ENCODE data around the gene NRG3.
A peak's percentile ranks its signal among the peaks of the same experiment; 100 is the strongest.
"Not testable (repeated sequence)": the region's sequence is repeated elsewhere in the genome, so short reads cannot be mapped to it uniquely, and the experiment has no call there.

The NRG3 gene

DNA sequence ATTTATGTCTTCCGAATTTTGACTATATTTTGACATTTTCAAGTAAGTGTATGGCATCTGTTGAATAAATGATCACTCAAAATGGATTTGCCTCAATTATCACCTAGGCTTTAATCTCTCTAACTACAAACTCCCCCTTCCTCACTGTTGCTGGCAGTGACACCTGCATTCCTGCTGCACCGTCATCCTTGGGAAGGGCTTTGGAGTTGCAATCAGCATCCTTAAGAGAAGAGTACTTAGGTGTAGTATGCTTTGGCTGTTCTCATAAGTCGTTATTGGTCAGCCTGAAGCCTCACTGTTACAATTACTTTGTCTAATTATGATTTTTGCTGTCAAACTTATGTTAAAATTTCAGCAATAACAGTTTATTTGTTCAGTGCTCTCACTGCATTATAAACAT lies 415.0 kb downstream of the NRG3 start:
- DNase-seq = no peak

DNA sequence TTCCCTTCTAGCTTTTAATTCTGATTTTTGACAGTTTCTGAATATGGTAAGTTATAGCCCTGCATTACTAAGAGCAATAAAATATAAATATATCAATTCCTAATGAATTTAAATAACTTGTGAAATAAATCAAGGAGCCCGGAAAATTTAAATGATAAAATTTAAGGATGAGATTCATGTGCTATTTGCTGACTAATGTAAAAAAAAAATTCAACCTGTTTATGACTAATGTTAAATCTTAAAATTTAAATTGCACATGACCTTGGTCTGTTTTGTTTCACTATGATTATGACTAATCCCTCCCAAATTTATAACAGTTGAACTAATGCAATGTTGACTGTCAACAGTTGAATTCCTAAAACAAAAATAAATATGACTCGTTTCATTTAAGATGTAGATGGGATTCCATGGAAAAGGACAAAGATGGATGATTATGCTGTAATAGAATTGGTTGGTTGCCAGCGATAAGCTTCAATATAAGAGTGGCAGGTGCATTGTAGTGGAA lies 419.9 kb downstream of the NRG3 start:
- DNase-seq = no peak

DNA sequence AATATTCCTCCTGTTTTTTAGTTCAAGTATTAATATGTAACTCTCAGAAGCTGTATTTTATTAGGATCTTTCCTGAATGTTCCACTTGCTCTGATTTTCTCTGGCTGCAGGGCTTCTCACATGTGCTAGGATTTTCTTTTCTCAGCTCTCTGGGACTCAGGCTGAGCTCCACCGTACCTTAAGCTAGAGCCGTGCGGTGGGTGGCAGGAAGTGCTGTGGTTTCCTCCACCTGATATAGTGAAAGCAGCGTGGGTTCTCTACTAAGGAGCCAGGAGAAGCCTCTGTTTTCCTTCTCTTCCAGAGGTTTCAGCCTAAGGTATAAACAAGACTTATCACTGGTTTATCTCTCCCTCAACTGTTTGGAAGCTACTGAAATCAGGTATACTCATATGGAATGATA lies 433.6 kb downstream of the NRG3 start:
- no peak for DNase-seq

DNA sequence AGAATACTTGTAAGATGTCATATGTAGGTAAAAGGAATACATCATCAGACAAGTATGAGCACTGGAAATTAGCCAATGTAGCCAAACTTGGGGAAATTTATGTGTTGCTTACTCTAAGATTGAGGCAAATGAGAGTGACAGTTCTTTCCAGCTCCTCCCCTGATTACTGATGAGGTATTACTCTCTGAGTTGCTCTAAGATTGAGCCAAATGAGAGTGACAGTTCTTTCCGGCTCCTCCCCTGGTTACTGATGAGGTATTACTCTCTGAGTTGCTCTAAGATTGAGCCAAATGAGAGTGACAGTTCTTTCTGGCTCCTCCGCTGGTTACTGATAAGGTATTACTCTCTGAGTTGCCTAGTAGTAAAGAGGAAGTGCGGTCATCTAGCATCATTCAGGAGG lies 435.8 kb downstream of the NRG3 start:
- DNase-seq = peak; percentile 1

DNA sequence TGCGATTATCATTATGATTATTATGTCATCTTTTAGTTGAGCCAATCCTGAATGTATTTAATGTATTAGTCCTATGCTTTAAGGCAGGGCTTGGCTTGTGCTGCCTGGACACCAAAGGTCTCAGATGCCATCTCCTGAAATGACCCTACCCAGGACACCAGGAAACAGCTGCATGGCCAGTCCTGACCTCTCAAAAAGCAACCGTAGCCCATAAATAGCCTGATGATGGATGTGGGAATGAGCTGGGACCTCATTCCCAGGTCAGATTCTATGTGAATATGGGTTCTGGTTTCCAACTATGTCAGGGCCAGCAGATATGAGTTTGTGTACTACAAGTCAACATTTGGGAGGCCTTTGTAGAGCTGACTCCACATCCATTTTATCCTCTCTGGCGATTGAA lies 438.4 kb downstream of the NRG3 start:
- no peak for DNase-seq

DNA sequence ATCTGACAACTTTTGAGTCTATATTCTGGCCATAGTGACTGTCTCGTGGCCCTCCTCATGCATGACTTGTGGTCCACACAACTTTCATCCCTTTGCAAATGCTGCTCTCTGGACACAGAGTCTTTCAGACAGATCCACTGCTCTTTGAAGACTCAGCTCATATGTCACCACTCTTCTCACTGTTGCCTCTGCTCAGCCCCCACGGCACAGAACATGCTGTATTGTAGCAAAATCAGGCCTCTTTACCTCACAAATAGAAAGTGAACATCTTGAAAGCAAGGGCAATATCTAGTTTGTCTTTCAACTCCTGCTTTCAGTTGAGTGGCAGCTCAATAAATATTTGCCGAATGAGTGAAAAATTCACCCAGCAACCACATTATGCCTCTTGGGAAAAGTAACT lies 443.5 kb downstream of the NRG3 start:
- DNase-seq = no peak

DNA sequence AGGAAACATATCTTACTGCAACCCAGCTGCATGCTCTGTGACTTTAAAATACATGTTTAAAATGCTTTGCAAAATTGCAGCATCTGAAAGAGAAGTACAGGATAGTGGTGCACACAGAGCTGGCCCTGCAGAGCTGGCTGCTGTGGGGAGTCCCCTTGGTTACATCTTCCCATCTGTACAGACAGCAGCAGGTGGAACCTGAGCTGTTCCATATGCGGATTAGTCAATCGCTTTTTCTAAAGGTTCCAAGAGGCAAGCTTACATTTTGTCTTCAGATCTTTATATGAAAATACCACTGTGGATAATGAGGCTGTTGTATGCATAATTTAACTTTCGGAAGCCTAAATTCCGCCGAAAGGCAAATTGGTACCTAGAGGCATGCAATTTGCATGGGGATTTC lies 444.1 kb downstream of the NRG3 start:
- DNase-seq = no peak

DNA sequence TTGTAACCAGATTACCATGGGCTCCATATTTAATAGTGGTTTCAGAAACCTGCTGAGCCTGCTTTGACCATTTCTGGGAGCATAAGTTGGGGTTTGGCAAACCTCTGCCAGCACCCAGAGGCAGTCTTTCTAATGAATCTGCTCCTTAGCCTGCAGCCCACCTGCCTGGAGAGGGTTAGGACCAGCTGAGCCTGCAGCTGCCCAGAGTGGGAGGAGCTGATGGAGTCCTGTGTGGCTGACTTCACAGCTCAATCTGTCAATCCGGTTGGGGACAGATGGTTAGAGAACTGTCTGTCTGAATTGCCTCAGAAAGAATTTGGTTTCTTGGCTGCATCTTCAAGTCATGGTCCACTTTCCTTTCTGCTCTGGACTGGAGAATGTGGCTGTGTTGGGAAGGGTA lies 444.6 kb downstream of the NRG3 start:
- no peak for DNase-seq

DNA sequence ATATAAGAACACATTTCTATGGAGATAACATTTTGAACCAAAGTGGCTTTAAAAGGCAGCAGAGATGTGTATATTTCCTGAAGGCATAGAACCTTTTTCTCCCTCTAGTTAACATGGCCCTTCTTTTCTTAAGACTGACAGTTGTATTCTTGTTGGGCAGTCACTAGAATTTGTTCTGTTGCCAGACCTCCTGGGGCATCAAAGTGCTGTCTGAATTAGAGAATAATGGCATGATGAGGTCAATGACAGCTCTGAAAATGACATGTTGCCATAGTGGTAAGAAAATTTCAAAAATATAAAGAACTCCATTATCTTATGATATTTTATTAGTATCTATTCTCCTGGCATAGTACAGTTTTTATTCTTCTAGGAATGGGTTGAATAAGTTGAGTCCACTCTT lies 446.7 kb downstream of the NRG3 start:
- no peak for DNase-seq

DNA sequence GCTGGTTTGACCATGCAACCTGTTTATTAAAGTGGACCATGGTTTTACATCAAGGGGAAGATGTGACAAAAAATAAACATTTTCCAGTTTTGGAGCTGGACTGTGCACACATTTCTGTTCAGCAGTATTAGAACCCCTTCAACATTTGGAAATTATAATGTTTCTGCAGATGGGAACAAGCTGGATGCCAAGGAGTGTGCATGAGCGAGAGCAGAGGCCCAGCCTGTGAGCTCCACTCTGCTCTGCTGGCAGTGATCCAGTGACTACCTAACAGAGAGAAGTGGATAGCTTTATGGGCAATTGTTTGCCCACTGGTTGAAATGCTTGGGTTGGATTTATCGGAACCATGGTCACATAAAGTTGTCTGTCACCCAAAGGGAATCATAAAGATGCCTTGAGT lies 456.7 kb downstream of the NRG3 start:
- no peak for DNase-seq

DNA sequence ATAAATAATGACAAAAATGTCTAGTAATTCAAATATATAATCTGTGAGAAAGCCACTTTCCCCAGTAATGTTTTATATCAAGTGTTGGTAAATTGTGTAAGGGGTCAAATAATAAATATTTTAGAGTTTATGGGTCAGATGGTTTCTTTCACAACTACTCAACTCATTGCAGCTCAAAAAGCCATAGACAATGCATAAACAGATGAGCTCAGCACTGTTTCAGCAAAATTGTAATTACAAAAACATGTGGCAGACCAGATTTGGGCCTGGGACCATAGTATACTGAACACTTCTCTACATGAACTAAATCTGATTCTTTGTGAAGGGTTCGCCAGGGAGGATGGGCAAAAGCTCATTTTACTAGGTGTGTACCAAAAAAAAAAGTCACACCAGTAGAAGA lies 460.8 kb downstream of the NRG3 start:
- no peak for DNase-seq

DNA sequence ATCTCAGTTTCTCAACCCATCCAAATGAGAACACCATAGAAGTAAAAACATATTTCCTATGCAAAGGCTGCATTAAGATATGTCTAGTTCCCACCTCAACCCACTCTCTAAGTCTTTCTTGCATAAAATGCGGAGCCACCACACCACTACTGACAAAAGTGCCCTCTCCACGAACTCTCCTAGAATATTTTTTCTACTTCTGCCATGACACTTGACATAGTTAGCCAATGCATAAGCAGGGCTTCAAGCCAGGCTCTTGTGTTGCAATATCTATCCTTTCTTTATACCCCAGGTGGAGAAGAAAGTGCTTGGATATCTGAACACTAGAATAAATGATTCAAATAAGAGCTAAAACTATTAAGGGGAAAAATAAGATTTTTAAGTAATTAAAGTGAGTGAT lies 465.2 kb downstream of the NRG3 start:
- no peak for DNase-seq

DNA sequence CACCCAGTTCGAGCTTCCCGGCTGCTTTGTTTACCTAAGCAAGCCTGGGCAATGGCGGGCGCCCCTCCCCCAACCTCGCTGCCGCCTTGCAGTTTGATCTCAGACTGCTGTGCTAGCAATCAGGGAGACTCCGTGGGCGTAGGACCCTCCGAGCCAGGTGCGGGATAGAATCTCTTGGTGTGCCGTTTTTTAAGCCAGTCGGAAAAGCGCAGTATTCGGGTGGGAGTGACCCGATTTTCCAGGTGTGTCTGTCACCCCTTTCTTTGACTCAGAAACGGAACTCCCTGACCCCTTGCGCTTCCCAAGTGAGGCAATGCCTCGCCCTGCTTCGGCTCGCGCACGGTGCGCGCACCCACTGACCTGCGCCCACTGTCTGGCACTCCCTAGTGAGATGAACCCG lies 474.6 kb downstream of the NRG3 start:
- DNase-seq = not testable (repeated sequence)

DNA sequence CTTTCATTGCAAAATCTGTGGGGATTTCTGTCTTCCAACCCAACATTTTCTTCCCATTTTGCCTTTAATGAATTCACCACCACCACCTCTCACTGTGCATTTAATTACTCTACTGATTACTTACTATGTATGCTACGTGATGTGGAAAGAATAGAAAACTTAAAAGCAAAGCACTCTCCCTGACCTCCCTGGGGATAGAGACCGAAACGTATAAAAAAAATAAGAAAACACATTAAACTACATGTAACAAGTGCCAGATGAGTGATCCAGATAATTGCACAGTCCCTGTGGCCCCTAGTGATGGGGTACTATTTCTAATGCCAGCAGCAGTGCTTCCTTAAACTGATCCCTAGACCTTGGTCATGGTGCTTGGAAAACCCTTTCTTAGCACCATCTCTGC lies 478.4 kb downstream of the NRG3 start:
- DNase-seq = no peak

DNA sequence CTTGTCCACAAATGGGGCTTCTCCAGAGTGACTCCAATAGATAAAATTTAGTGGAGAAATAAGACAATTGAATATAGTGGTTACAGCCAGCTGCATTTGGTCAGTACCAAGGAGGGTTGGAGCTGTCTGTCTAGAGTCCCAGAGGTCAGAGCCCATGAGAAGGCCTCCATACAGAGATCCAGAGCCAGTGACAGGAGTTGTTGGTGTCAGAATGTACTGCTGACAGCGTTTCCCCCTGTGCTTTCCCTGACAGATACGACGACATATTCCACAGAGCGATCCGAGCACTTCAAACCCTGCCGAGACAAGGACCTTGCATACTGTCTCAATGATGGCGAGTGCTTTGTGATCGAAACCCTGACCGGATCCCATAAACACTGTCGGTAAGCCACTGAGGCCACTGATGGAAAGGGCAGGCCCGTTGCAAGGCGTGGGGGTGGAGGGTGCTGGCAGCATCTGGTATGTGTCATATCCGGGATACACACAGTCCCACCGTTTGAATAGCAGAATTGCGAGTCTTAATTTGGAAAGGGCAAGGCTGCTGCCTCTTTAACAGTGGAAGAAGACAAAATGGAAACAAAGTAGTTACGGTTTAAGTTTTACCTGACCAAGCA lies 483.6 kb downstream of the NRG3 start:
- DNase-seq = peak; percentile 44

DNA sequence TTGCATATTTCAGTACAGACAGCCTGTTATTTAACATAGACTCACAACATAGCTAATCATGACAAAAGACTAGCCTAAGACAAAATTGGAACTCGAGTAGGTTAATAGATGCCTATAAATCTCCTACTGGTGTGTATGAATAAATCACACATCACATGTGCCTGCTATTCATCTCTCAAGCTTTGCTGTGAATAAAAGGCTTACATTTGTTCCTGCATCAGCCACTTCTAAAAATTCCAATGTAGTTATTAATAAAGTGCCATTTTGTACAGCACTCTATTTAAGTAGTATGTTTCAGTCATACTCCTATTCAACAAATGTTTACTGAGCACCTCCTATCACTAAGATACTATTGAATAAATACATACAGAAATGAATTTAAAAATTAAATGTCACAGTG lies 486.3 kb downstream of the NRG3 start:
- DNase-seq = no peak

DNA sequence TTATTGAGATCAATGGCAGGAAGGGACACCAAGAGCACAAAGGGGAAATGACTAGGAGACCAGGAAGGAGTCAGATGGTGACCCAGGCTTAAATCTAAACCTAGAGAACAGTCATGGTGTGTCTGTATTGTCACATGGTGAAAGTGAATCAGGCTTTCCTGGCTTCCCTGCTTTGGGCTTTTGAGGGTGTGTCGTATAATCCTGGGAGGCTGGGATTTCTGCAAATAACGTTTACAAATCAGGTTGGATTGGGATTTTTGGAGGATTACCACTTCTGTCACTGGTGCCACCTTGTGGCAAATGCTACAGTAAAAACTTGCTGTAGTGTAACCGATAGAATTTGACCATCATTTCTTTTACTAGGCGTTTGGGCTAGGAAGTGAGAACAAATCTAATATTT lies 502.6 kb downstream of the NRG3 start:
- peak; percentile 14 for DNase-seq

DNA sequence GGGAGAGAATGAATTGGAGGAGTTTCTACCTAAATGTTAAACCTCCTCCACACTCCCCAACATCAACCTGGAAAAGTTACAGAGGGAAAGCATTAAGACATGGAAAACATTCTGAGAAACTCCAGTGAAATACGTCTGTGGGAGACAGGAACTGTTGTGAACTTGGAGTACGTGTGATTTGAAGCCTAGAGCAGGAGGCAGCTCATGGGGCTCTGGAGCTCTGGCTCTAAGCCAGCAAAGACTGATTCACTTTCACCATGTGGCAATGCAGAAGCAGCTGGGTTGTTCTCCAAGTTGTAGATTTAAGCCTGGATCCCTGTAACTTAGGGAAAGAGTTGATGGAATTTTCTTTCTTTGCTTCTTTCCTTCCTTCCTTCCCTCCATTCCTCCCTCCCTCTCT lies 503.2 kb downstream of the NRG3 start:
- peak; percentile 71 for DNase-seq

DNA sequence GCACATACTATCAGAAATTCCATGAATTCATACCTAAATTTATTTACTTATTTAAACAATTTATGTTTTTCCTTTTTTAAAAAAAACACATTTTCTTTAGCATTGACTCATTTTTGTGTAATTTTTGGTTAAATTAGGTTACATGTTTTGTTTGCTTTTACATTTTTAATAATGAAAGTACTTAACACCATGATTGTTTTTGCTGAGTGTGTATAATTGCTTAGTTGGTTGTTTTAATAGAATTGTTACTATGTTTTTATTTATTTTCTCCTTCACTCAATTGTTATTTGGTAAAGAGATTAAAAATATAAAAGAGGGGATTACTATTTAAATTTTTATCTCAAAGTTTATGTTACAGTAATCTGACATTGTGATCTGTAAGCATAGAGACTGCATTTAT lies 508.4 kb downstream of the NRG3 start:
- no peak for DNase-seq

DNA sequence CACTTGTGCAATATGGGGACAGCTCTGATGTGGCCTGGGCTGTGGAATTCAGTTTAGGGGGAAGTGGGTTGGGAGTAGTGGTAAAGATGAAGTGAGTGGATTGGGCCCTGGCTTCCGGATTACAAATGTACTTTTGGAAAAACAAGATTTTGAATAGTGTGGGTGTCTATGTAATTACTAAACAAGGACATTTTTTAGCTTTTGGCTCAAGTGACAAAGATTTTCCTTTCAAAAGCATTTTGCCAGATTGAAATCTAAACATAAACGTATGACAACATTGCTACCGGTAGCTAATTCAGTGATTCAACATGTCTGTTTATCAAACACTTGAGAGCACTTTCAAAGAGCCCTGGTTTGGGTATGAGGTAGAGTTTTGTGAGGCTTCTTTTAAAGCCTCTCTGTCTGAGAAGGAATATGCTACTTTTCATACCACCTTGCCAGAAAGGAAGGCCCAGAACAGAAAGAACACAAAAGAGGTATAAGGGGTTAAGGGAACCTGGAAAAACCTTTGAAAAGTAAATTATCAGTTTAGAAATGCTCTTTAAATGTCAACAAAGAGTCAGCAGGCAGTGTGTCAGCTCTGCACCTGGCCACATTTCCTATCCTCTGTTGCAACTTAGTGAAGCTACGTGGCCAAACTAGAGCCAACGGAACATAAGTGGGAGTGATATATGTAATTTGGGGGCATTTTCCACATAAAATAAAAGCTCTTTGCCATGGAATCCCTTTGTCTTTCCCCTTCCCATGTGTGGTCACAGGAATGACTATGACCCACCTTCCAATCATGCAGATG lies 516.1 kb downstream of the NRG3 start:
- no peak for DNase-seq

DNA sequence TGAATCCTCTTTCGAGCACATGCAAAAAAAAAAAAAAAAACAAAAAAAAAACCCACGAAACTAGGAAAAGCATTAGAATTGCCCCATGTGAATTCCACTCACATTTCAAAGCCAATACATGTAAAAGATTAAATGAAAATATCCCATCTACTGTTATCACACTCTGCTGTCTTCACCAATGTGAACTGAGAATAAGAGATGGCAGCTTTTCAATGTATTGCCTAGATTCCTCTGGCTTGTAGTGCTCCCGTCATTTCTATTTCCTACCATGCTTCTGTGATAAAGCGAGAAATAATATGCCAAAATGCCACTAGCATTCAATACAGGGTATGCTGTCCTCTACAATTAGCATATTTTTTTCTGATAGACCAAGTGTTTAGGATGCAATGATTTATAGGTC lies 517.0 kb downstream of the NRG3 start:
- DNase-seq = no peak

DNA sequence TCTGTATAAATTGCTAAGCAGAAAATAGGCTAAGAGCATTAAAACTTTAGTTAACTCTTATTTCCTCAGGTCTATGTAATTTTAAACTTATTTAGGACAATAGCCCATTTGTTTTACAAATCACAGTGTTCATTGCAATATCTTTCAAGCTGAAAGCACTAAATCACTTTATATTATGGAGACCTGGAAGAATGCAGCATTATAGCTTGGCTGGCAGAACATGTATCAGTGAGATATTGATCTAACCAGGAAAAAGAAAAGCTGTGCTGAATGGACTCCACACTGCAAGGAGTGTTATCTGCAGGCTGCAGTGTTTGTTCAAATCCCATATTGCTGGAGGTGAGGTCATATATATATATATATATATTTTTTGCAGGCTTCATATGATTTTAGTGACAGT lies 517.5 kb downstream of the NRG3 start:
- no peak for DNase-seq

DNA sequence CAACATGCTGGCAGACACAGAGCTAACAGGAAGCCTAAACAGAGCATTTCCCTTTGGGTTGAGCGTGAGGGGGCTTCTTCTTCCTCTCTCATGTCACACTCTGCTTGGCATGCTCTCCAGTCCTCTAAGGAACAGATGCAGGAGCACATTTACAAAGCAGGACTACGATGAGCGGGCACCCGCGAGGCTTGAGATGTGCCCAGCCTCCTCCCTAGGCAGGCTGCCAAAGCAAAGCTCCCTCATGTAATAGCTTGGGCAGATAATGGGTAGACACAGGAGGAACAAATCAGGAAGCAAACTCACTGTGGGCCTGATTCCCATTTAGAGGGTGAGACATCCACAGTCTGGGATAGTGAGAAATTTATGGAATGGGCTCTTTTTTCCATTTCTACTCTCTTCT lies 519.1 kb downstream of the NRG3 start:
- no peak for DNase-seq

DNA sequence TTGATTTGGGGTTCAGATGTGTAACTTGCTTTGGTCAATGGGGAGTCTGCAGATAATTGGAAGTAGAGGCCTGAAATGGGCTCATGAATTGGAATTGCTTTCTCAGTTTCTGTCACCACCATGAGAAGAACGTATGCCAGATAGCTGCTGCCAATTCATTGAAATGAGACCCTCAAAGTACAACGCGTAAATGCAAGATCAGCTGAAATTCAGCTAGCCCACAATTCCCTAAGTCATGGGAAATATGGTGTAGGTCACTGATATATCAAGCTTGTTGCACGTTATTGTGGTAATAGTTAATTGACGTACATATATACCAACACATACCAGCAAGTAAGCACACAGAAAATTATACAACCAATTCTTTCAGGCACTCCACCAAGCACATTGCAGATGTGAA lies 520.0 kb downstream of the NRG3 start:
- no peak for DNase-seq

DNA sequence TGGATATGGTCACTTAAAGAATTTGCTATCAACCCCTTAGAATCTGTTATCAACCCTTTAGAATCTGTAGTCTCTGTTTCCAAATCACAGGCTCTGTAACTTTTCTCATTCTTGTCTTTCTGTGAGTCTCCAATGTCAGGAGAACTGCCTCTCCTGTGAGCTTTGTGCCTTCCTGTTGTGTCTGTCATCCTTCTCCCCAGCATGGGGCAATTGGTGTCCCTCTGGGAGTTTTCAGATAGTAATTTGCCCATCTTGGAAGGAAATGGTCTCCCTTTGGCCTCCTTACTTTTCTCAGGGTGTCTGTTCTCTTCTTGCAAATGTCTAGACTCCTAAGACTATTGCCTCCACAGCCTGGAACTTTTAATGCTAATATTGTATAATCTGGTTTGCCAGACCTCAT lies 521.9 kb downstream of the NRG3 start:
- no peak for DNase-seq
